GM12892 (cell line): ENCODE results near the gene CPA5.

Experiments used
- POLR2A ChIP-seq: IDR thresholded peaks from 2 replicates; pipeline ENCODE4 v1.6.1; 2011; ENCODE audit warnings: low read depth, low read length, control low read depth
- POLR2AphosphoS5 ChIP-seq: IDR thresholded peaks from 2 replicates; pipeline ENCODE4 v1.6.1; 2011; ENCODE audit warnings: low read depth, low read length, control low read depth
- TAF1 ChIP-seq: IDR thresholded peaks from 2 replicates; pipeline ENCODE4 v1.6.1; 2011; ENCODE audit warnings: low read depth, mild to moderate bottlenecking, control low read depth, low read length, borderline replicate concordance

DNA sequence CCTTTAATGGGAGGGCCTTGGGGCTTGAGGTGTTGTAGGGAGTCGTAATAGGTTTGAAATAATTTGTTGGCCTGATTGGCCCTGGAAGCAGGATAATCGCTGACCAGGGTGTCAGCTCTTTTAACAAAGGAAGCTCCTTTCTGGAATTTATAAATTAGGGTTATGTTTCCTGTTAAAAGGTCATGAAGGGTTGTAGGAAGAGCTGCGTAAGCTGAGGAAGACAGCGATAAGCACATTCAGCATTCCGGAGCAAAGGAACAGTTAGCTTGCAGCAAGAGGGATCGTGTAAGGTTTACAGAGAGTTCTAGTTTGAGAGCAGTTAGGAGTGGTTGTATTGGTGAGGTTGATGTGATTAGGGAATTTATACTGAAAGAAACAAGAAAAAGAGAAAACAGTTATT is 30.3 kb upstream of the CPA5 start:
- TF ChIP-seq POLR2A: no peak
- TF ChIP-seq POLR2AphosphoS5: no peak
- TF ChIP-seq TAF1: no peak
